Cerebellar cortex (tissue), 1 donor: Measurements from ENCODE around the gene UNC5C.

Experiments
- DNase-seq: peaks from one replicate; pipeline ENCODE4 v3.0.0-alpha.2; 2015; ENCODE audit warnings: low spot score

Gene UNC5C

GRCh38 chr4:95546866-95547714 is 1.7 kb downstream of the UNC5C start:
- peak; percentile 35 for DNase-seq

DNA sequence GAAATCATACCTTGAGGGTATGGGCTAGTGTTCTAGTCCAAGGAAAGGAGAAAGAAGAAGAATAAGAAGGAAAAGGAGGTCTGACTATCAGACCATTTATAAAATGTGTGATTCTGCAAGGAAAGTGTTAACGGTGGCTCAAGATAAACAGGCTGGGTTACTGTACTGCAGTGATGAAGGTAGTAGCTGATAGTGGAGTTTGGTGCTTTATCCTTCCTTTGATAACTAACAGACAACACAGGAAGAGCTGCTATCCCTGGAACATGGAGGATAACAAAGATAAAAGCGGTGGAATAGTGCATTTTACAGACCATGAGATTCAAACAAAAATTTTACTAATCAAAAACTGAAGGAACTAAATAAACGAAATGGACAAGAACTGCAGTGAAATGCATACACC is 2.6 kb downstream of the UNC5C start:
- peak; percentile 49 for DNase-seq

DNA sequence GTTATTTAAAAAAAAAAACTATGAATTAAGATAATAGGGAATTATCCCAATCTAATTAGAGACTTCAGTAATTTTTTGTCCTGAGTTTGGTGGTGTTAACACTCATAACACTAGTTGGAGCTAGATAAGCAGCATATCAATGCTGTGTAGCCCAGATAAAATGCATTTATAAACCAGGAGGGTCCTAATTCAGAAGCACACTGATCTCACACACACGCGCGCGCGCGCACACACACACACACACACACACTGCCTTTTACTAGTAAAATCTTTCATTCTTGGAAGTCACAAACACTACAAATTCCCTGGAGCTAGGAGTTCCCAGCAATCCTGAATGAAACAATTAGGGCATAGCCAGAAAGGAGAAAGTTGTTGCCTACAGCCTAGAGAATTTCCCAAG is 3.2 kb downstream of the UNC5C start:
- DNase-seq, result no peak

DNA sequence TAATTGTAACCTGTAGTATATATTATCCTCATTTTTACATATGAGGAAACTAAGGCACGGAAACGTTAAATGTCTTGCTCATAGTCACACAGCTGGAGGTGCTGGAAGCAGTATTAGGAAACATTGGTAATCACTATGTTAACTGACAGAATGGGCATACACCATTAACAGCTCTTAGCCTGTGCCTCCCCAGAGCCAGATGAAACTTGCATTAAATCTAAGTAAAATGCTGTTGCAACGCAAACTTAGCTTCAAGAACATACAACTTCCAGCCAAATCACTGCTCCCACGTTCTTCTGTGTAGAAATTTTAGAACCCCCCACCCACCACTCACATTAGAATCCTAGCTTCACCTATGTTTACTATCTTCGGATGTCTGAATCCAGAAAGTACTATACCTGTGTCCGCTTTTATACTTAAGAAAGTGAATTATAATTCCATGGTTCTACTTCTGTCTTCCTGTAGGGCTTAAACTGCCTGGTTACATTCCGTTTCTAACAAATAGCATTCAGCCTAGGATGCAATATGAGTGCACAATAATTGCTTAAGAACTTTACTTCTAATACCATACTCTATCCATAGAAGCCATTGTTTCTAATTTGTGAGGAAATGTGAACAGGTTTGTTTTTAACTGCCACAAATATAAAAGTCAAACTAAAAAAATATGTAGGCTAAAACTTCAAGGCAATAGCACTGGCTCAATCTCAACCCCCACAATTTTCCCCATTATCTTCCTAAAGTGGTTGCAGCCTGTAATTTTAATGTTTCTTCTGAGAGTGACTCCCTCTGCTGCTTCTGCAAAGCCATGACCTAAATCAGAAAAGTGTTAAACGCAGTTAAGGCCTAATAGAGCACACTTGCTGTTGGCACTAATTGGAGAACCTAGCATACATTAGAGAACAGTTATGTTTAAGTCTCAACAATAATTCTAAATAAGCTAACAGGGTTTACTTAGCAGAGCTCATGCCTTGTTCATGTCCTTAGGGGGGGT is 4.4 kb downstream of the UNC5C start:
- DNase-seq, result peak; percentile 49

- no peak for DNase-seq
Measured at GRCh38 chr4:95541889-95542607, 6.7 kb downstream of the UNC5C start.

DNA sequence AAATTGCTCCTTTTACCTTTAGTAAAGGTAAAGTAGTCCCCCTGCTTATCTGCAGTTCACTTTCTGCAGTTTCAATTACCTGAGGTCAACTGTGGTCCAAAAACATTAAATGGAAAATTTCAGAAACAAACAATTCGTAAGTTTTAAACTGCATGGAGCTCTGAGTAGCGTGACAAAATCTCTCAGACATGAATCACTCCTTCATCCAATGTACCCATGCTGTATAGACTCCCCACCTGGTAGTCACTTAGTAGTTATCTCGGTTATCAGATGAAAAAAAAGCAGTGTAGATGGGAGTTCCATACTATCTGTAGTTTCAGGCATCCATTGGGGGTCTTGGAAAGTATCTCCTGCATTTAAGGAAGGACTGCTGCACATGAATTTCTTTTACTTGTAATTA is 7.7 kb downstream of the UNC5C start:
- no peak for DNase-seq

GRCh38 chr4:95540227-95540626 is 8.5 kb downstream of the UNC5C start:
- no peak for DNase-seq

DNA sequence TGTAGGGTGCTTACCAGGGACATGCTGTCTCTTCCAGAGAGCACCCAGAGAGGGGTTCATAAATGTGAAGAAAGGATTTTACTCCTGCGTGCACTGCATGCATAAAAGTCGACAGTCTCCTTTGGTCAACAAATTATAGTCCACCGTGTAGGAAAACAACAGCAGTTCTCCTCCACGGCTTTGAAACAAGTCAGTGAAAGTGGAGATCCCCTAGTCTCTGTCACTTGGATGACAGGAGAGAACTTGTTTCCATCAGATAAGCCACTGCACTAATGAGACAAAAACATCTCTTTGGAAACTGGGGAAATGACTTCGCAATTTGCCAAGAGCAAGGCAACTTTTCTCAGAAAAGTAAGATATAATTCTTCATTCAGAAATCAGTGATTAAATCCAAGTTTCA is 9.7 kb downstream of the UNC5C start:
- DNase-seq, result no peak

- DNase-seq, result no peak
Measured at GRCh38 chr4:95537863-95538488, 10.8 kb downstream of the UNC5C start.

DNA sequence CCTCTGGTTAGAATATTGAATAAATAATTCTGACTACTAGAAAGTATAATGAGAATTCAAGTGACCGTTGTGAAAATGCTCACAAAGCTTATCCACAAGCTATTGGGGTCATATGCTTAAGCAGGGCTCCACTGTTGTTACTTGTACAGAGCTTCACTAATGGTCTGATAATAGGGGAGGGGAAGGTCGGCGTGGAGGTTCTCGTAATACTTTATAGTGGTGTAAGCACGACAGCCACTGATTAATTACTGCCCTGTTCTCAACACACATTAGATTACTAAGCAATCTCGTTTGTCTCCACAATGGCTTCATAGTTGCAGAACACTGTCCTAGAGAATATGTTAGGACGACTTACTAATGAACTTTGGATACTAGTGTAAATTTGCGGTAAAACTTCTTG is 11.6 kb downstream of the UNC5C start:
- DNase-seq, result no peak

DNA sequence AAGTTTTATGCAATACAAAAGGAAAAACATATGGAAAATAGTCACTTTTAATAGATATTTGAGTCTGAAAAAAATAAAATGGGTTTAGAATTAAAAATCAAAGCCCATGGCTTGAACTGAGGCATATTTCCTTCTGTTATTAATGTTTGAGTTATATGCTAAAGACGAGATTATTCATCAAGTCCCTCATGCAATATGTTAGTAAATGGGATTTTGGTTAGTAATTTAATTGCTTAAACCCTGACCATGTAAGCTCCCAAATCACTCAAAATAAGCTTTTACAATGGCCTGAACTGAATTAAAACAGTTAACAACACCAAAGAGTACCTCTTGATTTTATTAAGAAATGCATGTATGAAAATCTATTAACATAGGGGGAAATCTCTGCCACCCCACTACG is 12.1 kb downstream of the UNC5C start:
- DNase-seq, result no peak

DNA sequence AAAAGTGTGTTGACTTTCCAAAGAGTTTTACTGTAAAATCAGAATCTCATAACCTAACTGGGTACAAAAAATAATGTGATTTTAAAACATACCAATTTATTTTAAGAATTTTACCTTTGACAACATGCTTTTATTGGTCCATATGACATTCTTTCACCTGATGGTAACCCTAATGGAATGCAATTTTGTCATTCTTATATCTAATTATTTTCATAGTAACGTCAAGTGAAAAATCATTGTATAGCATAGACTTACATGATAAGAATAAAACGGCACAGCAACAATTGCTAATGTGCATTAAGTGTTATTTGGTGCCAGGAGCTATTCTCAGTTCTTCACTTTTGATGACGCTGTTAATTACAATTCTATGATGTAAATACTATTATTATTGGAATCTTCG is 13.6 kb downstream of the UNC5C start:
- DNase-seq, result no peak

DNA sequence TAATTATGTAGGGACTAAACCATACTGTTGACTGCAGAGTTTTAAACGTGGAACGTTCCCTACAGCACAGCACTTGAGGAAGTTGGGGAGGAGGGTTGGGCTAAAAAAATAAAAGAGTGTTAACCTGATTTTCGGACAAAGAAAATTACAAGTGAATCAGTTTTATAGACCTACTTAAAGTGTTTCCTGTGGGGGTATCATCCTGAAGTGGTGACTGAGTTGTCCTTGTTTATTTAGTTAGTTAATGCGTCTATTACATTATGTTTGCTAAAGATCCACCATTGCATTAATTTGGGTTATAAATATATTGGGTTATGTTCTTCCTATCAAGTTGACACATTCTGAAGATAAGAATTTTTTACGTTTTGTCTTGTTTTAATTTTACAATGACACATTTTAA is 14.7 kb downstream of the UNC5C start:
- no peak for DNase-seq

DNA sequence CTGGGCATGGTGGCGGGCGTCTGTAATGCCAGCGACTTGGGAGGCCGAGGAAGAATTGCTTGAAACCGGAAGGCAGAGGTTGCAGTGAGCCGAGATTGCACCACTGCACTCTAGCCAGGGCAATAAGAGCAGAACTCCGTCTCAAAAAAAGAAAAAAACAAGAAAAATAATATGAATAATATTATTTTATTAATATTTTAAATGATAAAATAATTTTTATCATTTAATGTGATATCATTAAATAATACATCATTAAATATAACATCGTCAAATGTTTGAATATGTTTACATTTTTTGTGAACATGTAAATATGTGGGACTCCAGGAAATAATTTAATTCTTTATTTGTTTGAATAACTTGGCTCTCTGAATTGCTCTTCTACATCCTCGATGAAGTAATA is 15.5 kb downstream of the UNC5C start:
- DNase-seq, result no peak

- DNase-seq, result no peak
Measured at GRCh38 chr4:95532305-95532704, 16.5 kb downstream of the UNC5C start.

DNA sequence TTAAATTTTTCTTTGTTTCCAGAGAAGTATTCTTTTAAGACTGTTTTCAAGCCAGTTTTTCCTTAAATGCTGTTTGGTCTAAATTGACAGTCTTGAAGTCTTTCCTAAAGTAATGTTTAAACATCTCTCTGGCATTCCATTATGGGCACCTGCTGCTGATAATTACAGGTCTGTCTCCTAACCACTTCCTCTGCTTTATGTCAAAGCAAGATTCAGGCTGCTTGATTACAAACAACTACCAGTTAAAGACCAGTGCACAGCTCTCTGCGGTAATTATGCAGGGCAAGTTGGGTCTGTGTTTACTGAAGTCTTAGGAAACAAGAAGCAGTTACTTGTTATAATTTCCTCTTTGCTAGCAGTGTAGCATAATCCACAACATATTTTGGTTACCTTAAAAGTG is 17.6 kb downstream of the UNC5C start:
- DNase-seq, result no peak

DNA sequence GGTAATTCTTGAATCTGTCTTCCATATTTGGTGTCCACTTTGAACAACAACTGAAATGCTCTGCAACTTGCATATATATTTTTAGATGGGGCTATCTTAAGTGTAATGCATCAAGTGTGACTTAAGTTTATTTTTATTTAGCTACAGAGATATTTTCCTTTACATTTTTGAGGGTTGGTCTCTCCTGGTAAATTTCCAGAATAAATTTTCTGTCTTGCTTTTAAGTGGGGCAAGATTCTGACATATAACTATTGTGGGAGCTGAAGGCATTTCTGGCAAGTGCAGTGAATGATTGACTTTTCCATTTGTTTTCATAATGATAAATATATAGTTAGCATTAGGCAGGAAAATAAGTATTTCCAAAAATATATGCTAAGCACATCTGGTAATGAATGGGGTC is 18.8 kb downstream of the UNC5C start:
- no peak for DNase-seq

DNA sequence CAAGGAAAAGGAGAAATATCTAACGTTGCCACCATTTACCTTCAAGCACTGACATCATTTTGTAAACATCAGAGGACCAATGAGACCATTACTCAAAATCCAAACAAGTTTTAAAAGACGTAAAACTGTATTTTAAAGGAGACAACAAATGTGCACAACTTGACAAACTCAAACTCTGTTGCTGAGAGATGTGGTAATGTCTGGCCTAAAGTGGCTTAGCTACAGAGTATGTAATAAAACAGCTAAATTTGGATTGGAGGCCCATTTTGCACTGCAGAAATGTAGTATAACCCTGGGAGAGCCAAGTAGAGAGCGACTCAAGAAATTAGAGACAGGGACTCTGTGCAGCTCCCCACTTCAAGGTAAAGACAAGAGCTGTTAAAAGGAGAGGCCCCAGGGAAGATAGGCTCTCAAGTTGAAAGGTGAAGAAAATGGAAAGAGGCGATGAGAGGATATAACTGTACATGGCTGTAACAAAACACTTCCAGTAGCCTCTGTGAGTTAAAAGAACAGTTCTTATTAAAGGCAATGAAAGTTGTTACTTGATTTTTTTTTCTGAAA is 20.3 kb downstream of the UNC5C start:
- DNase-seq, result no peak

- DNase-seq, result no peak
Measured at GRCh38 chr4:95526075-95526474, 22.7 kb downstream of the UNC5C start.

DNA sequence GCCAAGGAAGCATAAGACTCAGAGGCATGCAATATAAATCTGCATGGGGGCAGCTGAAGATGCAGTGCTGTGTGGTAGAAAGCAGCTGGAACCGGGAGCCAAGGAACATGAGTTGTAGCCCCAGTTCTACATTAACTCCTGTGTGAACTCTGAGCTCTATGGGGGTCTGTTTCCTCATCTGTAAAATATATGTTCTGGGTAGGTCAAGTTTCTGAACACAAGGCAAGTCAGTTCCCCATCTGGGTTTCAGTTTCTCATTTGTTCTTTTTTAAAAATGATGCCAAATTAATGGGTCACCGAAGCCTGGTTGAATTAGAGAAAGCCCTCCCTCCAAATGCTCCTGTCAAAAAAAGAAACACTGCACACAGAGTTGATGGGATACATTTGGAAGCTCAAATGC is 24.0 kb downstream of the UNC5C start:
- no peak for DNase-seq

- DNase-seq, result no peak
Measured at GRCh38 chr4:95524184-95524583, 24.6 kb downstream of the UNC5C start.
